Tibial artery (tissue), 4 donors: ENCODE measurements around the gene C7orf25.
"Not testable (repeated sequence)": the region's sequence is repeated elsewhere in the genome, so short reads cannot be mapped to it uniquely, and the experiment has no call there.

ENCODE experiments used
- DNase-seq, 2 donors: peaks; one replicate each; pipeline ENCODE4 v3.0.0-alpha.2; 2019
- H3K27ac ChIP-seq, 2 donors: fragments of 200-600 bp; sonication (generic) in 1 of 2; 1 replicate in 1 of 2; 2 replicates in 1 of 2; pipeline ENCODE4 v1.5.1; 2018 to 2019; ENCODE audit warnings: mild to moderate bottlenecking in 1 of 2
- H3K27me3 ChIP-seq, 2 donors: fragments of 200-600 bp; sonication (generic) in 1 of 2; one replicate each; pipeline versions ENCODE4 v1.5.1 to v1.6.0; 2016 to 2019
- H3K36me3 ChIP-seq, 3 donors: fragments of 200-600 bp; sonication (generic) in 2 of 3; one replicate each; pipeline ENCODE4 v1.5.1; 2016 to 2019; ENCODE audit warnings: mild to moderate bottlenecking in 2 of 3
- H3K4me1 ChIP-seq, 4 donors: fragments of 200-600 bp; sonication (generic) in 2 of 4; 1 replicate in 3 of 4; 2 replicates in 1 of 4; pipeline ENCODE4 v1.5.1; 2016 to 2019
- H3K4me3 ChIP-seq, 2 donors: fragments of 200-600 bp; sonication (generic) in 1 of 2; 1 replicate in 1 of 2; 2 replicates in 1 of 2; pipeline ENCODE4 v1.5.1; 2018 to 2019; ENCODE audit warnings: mild to moderate bottlenecking in 2 of 2
- H3K9me3 ChIP-seq, 3 donors: fragments of 200-600 bp; sonication (generic) in 1 of 3; one replicate each; pipeline ENCODE4 v1.5.1; 2016 to 2019
- intact Hi-C: fragments of 100-400 bp; cut with DNase I; formaldehyde crosslinking; loops from one replicate; pipeline ENCODE4 v1.15.0; 2023; ENCODE audit warnings: low total_unique reads
- TF ChIP-seq, protein P1 (sequence below), 2 experiments: fragments of 200-600 bp in 1 of 2; fragments of 450-650 bp in 1 of 2; IDR thresholded peaks; one replicate each; pipeline ENCODE4 v1.5.1; 2017 to 2019; ENCODE audit warnings: antibody characterized with exemption in 2 of 2, mild to moderate bottlenecking in 1 of 2, moderate library complexity in 1 of 2

C7orf25 gene

DNA sequence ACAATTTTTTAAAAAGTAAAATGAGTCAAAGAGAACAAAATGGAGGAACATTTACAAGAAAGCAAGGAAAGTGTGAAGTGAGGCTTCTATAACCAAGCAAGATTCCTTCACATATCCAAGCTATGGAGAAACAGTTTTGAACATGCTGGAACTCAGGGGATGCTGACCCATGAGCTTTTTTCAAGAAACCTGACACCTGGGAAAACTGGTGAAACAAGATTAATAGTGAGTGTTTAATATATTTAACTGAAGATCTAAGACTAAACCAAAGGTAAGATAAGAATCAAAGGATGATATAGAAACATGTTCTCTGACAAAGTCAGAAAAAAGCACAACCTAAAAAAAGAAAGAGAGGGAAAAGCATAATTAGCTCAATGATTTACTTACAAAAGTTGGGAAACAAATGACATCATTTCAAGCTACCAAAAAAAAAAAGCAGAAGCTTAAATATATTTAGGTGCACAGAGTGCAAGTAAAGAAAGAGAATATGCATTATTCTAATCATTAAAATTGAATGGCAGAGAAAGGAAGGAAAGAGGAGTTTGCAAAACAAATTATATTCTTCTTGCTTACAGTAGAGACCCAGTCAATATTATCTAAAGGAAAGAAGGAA is 24.9 kb downstream of the C7orf25 start:
- no peaks in the 10 kb centered on the region for H3K36me3 ChIP-seq
- TF ChIP-seq, protein P1, sequence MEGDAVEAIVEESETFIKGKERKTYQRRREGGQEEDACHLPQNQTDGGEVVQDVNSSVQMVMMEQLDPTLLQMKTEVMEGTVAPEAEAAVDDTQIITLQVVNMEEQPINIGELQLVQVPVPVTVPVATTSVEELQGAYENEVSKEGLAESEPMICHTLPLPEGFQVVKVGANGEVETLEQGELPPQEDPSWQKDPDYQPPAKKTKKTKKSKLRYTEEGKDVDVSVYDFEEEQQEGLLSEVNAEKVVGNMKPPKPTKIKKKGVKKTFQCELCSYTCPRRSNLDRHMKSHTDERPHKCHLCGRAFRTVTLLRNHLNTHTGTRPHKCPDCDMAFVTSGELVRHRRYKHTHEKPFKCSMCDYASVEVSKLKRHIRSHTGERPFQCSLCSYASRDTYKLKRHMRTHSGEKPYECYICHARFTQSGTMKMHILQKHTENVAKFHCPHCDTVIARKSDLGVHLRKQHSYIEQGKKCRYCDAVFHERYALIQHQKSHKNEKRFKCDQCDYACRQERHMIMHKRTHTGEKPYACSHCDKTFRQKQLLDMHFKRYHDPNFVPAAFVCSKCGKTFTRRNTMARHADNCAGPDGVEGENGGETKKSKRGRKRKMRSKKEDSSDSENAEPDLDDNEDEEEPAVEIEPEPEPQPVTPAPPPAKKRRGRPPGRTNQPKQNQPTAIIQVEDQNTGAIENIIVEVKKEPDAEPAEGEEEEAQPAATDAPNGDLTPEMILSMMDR (IDR thresholded peaks at IDR 0.05), result no peak
- intact Hi-C loops, result no loop called here
- H3K27me3 ChIP-seq, result no peaks in the 10 kb centered on the region
- DNase-seq, result no peak
- H3K4me3 ChIP-seq, result no peak overlapping the region
- H3K27ac ChIP-seq, result no peak overlapping the region
- peaks cover 0 to 15% (median 6%) of the 10 kb centered on the region in 4 donors for H3K4me1 ChIP-seq
- H3K9me3 ChIP-seq, result no peaks in the 10 kb centered on the region

DNA sequence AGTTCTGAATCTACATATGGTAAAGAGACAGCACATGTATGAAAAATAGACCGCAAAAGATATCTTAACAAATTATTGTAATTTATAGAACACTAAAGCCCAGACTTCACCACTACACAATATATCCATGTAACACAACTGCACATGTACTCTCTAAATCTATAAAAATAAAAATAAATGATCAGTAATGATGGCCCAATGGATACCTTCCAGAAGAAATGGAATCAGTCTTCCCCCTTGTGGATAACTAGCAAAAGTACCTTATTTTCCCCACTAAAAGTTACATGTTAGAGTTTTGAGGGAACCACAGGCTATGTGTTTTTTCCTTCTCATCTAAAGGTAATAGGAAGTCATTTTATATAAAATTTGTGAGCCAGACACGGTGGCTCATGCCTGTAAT is 25.7 kb downstream of the C7orf25 start:
- intact Hi-C loops, result no loop called here
- H3K27ac ChIP-seq, result no peak overlapping the region

DNA sequence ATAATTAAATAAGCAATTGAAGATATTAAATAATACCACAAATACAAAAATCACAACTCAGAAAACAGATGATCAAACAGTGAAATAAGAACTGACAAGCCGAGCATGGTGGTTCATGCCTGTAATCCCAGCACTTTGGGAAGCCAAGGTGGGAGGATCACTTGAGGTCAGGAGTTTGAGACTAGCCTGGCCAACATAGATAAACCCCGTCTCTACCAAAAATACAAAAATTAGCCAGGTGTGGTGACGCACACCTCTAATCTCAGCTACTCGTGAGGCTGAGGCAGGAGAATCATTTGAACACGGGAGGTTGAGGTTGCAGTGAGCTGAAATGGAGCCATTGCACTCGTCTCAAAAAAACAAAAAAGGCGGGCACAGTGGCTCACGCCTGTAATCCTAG is 26.7 kb downstream of the C7orf25 start:
- H3K9me3 ChIP-seq, intact Hi-C loops, H3K4me3 ChIP-seq, H3K27me3 ChIP-seq, H3K27ac ChIP-seq, DNase-seq, H3K36me3 ChIP-seq: not testable (repeated sequence)
- H3K4me1 ChIP-seq, result peaks cover 0 to 15% (median 6%) of the 10 kb centered on the region in 4 donors

More for the DNA sequence above, 25.7 kb downstream of the C7orf25 start:
- no peaks in the 10 kb centered on the region for H3K36me3 ChIP-seq
- no peaks in the 10 kb centered on the region for H3K27me3 ChIP-seq
- H3K4me1 ChIP-seq, result peaks cover 0 to 15% (median 6%) of the 10 kb centered on the region in 4 donors
- DNase-seq, result no peak
- no peak overlapping the region for H3K4me3 ChIP-seq
- no peaks in the 10 kb centered on the region for H3K9me3 ChIP-seq
- TF ChIP-seq, protein P1 (IDR thresholded peaks at IDR 0.05), result peak in 1 of 2 experiments; percentile 8

DNA sequence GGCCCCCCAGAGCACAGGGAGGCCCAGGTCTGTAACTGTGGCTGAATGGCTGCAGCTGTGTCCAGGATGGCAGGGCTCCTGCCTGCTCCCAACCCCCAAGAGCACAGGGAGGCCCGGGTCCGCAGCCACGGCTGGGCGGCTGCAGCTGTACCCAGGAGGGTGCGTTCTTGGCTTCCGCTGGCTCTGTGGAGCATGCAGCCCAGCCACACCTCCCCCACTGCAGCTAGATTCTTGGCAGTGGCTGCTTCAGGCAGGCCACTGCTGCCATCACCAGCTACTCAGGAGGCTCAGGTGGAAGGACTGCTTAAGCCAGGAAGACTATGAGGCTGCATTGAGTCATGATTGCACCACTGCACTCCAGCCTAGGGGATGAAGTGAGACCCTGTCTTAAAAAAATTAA is 27.9 kb downstream of the C7orf25 start:
- TF ChIP-seq, protein P1 (IDR thresholded peaks at IDR 0.05), result no peak
- Histone ChIP-seq H3K36me3 (no peaks in the 10 kb centered on the region), H3K4me1 (peaks cover 0 to 14% (median 3%) of the 10 kb centered on the region in 4 donors), H3K4me3 (no peak overlapping the region), H3K27ac (no peak overlapping the region), H3K27me3 (no peaks in the 10 kb centered on the region), H3K9me3 (no peaks in the 10 kb centered on the region)
- no peak for DNase-seq
- intact Hi-C loops, result no loop called here

DNA sequence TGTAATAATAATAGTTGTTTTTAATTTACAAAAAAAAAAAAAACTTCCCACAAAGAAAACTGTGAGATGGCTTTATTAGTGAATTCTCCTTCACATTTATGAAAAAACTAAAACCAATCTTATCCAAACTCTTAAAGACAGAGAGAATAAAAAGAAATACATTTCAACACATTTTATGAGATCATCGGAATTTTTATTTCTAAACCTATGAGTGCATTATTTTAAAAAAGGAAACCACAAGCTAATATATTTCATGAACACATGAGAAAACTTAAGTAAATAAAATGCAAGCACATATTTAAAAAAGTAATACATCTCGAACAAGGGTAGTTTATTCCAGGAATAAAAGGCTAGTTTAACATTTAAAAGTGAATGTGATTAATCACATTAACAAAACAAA is 31.5 kb downstream of the C7orf25 start:
- no peaks in the 10 kb centered on the region for H3K4me1 ChIP-seq
- no peak for DNase-seq
- no peak overlapping the region for H3K27ac ChIP-seq
- no peak overlapping the region for H3K4me3 ChIP-seq
- no peaks in the 10 kb centered on the region for H3K36me3 ChIP-seq
- TF ChIP-seq, protein P1 (IDR thresholded peaks at IDR 0.05), result no peak
- intact Hi-C loops, result no loop called here
- no peaks in the 10 kb centered on the region for H3K9me3 ChIP-seq
- peaks cover 0 to 2% of the 10 kb centered on the region in 2 donors for H3K27me3 ChIP-seq

DNA sequence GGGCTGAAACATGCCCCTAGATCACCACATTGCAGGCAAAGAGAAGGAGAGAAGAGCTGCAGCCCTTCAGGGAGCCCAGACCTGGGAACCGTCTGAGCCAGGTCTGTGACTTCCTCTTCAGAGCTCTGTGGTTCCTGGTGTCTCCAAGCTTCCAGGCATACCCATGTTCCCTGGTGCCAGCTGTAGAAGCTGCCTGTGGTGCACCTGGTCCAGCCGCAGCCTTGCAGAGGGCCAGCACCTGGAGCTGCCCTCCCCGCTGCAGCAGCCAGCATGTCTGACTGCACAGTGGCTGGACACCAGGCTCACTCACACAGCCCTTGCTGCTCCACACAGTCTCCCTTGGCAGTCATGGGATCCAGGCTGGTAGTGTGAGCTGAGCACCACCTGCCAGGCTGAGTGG is 33.6 kb downstream of the C7orf25 start:
- no peak for DNase-seq
- Histone ChIP-seq H3K4me3 (no peak overlapping the region), H3K9me3 (no peaks in the 10 kb centered on the region), H3K27me3 (peaks cover 0 to 2% of the 10 kb centered on the region in 2 donors), H3K27ac (no peak overlapping the region), H3K36me3 (no peaks in the 10 kb centered on the region), H3K4me1 (no peaks in the 10 kb centered on the region)
- TF ChIP-seq, protein P1 (IDR thresholded peaks at IDR 0.05), result no peak
- intact Hi-C loops, result no loop called here
